Cardiac fibroblast (primary cell): ENCODE measurements around the gene SPOCK3.

Experiments used
- DNase-seq, 2 donors: peaks; one replicate each; pipeline versions ENCODE4 v3.0.0 to v3.0.0-alpha.2; 2010; ENCODE audit warnings: low read depth in 2 of 2
- H3K4me3 ChIP-seq, 2 donors: replicated peaks in 1 of 2; 1 replicate in 1 of 2; 2 replicates in 1 of 2; pipeline ENCODE4 v1.5.1; 2011; ENCODE audit warnings: low read depth in 2 of 2, low read length in 2 of 2, mild to moderate bottlenecking in 2 of 2, moderate library complexity in 1 of 2
- TF ChIP-seq, protein P1 (sequence below): IDR thresholded peaks from one replicate; pipeline ENCODE4 v1.5.1; 2011; ENCODE audit warnings: low read depth, mild to moderate bottlenecking, low read length, inconsistent platforms

Gene SPOCK3

GRCh38 chr4:166902941-166903340 lies 331.4 kb downstream of the SPOCK3 start:
- H3K4me3 ChIP-seq, result no peak overlapping the region
- no peak for DNase-seq
- TF ChIP-seq, protein P1, sequence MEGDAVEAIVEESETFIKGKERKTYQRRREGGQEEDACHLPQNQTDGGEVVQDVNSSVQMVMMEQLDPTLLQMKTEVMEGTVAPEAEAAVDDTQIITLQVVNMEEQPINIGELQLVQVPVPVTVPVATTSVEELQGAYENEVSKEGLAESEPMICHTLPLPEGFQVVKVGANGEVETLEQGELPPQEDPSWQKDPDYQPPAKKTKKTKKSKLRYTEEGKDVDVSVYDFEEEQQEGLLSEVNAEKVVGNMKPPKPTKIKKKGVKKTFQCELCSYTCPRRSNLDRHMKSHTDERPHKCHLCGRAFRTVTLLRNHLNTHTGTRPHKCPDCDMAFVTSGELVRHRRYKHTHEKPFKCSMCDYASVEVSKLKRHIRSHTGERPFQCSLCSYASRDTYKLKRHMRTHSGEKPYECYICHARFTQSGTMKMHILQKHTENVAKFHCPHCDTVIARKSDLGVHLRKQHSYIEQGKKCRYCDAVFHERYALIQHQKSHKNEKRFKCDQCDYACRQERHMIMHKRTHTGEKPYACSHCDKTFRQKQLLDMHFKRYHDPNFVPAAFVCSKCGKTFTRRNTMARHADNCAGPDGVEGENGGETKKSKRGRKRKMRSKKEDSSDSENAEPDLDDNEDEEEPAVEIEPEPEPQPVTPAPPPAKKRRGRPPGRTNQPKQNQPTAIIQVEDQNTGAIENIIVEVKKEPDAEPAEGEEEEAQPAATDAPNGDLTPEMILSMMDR, result no peak

GRCh38 chr4:166896254-166896653 lies 338.0 kb downstream of the SPOCK3 start:
- H3K4me3 ChIP-seq, result no peak overlapping the region
- TF ChIP-seq, protein P1, result no peak
- no peak for DNase-seq

DNA sequence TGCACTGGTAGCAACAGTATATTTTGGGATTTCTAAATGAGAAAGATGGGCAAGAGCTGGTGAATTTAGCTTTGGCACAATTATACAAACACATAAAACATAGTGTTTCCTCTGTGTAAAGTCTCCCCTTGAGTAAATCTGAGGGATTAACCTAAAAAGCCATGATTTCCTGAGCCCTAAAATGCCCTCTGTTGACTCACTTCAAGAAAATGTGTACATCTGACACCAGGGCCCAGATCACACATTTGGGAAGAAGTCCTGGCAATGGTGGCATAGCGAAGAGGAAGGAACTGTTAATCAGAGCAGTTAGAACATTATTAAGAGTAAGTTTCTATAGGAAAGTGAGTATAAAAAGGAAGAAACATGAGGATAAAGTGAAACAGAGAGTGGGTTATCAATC lies 338.5 kb downstream of the SPOCK3 start:
- DNase-seq, result no peak
- H3K4me3 ChIP-seq, result no peak overlapping the region
- TF ChIP-seq, protein P1, result no peak

- no peak for DNase-seq
- TF ChIP-seq, protein P1, result no peak
- H3K4me3 ChIP-seq, result no peak overlapping the region
These were observed 346.8 kb downstream of the SPOCK3 start for GRCh38 chr4:166887457-166887856.

- H3K4me3 ChIP-seq, result no peak overlapping the region
- TF ChIP-seq, protein P1, result no peak
- DNase-seq, result no peak
These were observed 347.6 kb downstream of the SPOCK3 start for GRCh38 chr4:166886718-166887117.

GRCh38 chr4:166882221-166882620 lies 352.1 kb downstream of the SPOCK3 start:
- no peak overlapping the region for H3K4me3 ChIP-seq
- no peak for DNase-seq
- TF ChIP-seq, protein P1, result no peak

- TF ChIP-seq, protein P1, result no peak
- H3K4me3 ChIP-seq, result no peak overlapping the region
- DNase-seq, result no peak
These were observed 358.5 kb downstream of the SPOCK3 start for GRCh38 chr4:166875821-166876220.
